ENCODE data around the gene PAWR.
A peak's percentile ranks its signal among the peaks of the same experiment; 100 is the strongest.

Gene PAWR, protein sequence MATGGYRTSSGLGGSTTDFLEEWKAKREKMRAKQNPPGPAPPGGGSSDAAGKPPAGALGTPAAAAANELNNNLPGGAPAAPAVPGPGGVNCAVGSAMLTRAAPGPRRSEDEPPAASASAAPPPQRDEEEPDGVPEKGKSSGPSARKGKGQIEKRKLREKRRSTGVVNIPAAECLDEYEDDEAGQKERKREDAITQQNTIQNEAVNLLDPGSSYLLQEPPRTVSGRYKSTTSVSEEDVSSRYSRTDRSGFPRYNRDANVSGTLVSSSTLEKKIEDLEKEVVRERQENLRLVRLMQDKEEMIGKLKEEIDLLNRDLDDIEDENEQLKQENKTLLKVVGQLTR

DNA sequence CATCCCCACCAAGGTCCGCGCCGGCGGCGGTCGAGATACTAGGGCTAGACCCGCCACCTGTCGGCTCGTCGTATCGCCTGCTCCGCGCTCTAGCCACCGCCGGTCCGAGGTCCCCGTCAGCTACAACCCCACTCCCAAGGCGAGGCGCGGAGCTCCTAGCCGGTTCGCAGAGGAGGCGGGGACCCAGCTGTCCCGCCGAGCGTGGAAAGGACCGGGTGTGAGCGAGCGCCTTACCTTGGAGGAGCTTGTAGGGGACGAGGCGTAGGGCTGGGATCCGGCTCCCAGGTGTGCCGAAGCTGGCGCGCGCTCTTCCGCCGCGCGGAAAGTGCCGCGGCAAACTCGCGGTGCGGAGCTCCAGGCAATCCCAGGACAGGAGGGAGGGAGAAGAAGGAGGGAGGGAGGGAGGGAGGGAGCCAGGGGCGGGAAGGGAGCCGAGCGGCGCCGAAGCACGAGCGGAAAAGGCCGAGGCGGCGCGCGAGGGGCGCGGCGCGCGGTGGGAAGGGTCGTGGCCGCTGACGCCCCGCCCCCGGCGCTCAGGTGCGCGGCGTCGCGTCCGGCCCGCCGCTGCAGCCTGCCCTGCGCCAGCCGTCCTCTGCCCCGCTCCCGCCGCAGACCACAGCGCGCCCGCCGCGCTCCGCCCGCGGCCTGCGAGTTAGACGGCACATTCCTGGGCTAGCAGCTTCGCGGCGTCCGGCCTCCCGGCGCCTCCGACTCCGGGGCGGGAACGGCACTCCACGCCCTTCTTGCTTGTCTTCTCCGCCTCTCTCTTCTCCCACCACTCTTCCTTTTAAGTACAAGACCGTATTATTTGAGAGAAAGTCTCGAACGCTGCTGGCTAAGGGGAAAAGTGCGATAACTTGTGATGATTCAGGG is at the start of gene PAWR:
TSS of gene PAWR (minus strand) at position 327 of the 873 bp plus-strand sequence. CDS start 720 bp downstream, outside the sequence.
- DNase-seq, result peak; percentile 2

DNA sequence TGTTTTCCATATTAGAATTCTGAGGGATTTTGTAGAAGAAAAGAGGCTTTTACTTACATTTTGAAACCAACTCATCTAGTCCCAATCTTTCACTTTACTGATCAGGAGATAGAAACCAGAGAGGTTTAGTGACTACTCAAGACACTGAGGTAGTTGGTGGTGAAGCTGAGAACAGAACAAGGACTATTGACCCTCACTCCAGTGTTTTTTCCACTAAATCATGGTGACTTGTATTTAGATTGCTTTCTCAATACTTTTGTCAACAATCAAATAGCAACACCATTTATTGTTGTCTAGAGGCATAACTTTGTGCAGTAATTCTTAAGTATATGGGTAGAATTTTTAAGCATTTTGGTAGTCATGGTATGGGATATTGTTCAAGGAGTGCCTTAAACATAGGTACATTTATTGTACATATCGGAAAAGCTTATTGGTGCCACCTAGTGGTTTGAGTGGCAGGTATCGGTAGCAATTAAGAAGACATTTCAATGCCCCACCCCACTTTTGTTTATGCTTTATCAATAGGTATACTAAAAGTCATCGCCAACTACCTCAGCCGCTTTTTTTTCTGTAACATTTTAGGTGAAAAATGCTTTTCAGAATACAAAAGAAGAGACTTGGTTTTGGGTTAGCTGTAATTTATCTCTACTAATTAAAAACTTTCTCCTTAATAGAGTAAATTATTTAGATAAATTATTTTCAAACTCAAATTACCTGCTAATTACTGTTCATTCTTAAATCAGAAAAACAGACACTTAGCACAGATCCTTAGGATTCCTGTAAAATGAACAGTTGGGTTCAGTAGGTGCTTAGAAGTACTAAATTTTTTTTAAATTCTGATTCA is 47.3 kb upstream of the PAWR start:
- no peak for DNase-seq

DNA sequence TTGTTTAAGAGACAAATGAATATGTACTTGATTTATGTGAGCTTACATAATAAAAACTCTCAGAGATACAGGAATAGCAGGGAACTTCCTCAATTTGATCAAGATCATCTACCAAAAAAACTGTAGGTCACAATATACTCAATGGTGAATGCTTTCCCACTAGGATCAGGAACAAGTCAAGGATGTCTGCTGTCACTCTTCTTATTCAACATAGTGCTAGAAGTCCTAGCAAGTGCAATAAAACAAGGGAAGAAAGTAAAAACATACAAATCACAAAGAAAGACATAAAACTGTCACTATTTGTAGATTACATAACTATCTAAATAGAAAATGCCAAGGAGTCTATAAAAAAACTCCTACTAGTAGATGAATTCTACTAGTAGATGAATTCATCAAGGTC is 41.9 kb upstream of the PAWR start:
- no peak for DNase-seq

DNA sequence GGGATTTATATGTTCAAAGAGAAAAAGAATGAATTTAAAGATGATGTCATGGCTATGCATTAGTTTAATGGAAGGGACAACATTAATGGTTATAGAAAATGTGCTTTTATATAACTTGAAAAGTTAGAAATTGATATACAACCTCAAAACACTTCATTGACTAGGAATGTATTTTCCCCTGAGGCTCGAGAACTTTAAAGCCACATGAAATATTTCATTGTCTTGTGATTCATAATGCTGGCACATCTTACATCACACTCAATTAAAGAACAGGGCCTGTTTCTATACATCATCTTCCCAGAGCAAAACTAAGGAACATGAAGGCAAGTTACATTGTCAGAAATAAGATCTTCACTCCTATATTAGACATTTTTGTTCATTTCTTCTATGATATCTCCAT is 35.2 kb upstream of the PAWR start:
- DNase-seq, result no peak

DNA sequence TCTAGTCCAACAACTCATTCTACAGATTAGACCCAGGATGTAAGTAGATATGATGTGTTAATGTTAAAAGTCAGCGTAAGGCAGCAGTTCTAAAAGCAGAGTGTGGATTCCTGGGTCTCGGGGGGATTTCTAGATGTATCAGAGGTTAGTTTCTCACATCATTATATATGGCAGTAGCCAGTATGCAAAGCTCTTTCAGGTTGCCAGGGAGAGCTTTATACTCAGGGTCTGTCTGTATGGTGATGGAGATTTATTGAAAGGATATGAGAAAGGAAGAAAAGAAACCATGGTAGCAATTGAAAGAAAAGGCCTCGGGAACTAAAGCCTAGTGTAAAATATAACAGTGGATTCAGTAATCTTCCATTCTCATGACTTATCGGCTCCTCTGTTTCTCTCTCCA is 26.2 kb upstream of the PAWR start:
- no peak for DNase-seq

DNA sequence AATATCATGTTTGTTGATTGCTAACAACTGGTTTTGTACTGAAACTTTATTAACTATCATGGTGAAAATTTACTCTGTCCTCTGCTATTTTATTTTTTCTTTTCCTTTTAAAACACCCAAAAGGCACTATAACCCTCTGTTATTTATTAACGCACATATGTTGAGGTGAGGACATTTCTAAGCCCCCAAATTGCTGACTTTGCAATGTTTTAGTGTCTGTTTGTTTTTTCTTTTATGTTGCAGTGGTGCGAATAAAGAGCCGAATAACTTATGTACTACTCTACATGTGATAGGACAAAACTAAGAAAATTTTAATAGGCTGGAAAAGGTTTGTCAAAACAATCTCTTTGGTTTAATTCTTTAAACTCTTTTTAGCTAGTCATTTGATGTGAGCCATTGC is 24.5 kb upstream of the PAWR start:
- DNase-seq, result no peak

DNA sequence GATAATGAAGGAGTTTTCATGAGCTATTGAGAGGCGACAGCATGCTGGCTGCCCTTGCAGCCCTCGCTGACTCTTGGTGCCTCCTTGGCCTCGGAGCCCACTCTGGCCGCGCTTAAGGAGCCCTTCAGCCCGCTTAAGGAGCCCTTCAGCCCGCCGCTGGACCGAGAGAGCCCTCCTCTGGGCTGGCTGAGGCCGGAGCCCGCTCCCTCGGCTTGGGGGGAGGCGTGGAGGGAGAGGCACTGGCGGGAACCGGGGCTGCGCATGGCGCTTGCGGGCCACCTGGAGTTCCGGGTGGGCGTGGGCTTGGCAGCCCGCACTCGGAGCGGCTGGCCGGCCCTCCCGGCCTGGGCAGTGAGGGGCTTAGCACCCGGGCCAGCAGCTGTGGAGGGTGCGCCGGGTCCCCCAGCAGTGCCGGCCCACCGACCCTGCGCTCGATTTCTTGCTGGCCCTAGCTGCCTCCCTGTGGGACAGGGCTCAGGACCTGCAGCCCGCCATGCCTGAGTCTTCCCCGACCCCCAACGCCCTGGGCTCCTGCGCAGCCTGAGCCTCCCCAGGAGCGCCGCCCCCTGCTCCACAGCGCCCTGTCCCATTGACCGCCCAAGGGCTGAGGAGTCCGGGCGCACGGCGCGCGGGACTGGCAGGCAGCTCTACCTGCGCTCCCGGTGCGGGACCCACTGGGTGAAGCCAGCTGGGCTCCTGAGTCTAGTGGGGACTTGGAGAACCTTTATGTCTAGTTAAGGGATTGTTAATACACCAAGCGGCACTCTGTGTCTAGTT is 20.1 kb upstream of the PAWR start:
- no peak for DNase-seq

DNA sequence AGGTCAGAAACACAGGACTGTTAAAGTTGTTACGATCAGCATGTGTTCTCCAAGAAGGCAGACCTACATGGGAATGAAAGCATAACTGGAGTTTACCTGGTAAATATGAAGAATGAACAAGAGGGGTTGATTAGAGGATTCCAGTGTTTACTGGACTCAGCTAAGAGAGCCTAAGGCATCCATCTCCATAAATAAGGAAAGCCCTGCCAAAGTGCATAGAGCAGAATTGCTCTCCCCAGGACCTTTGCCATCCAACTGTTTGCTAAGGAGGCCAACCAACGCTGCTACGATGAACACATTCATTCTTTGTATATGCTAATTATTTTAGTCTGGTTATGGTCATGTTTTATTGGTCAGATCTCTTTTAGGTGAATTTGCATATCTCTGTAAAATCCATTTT is 17.1 kb upstream of the PAWR start:
- DNase-seq, result no peak

DNA sequence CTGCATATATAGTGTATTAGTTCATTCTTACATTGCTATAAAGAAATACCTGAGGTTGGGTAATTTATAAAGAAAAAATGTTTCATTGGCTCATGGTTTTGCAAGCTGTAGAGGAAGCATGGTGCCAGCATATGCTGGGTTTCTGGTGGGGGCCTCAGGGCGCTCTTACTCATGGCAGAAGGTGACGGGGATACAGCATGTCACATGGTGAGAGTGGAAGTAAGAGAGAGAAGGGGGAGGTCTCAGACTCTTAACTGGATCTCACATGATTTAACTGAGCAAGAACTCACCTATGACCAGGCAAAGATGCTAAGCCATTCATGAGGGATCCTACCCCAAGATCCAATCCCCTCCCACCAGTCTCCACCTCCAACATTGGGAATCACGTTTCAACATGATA is 15.9 kb upstream of the PAWR start:
- no peak for DNase-seq

DNA sequence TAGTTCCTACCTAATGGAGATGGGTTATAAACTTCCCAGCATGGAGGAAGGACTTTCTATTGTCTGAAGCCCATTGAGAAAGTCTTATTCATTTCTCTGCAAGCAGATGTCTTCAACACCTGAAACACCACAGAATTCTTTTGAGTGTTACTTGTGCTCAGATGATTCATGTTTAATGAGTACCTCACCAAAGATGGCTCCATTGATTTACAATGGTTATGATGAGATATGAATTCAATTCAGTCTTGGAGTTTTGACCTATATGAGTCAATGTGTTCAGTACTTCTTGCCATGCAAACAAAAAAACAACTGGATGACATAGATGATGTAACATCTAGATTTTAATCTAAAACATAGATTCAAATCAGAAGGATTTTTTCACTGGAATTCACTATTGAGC is 15.4 kb upstream of the PAWR start:
- no peak for DNase-seq

DNA sequence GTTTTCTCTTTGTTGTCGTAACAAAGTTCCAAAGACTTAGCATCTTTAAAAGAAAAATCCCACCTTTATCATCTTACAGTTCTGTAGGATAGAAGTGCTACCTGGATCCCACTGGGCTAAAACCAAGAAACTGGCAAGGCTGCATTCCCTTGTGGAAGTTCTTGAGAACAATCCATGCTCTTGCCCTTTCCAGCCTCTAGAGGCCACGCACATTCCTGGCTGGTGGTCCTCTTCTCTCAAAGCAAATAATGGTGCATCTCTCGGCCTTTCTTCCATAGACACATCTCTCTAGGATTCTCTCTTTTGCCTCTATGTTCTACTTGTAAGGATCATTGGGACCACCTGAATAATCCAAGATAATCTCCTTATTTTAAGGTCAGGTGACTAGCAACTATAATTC is 8.2 kb upstream of the PAWR start:
- DNase-seq, result no peak

DNA sequence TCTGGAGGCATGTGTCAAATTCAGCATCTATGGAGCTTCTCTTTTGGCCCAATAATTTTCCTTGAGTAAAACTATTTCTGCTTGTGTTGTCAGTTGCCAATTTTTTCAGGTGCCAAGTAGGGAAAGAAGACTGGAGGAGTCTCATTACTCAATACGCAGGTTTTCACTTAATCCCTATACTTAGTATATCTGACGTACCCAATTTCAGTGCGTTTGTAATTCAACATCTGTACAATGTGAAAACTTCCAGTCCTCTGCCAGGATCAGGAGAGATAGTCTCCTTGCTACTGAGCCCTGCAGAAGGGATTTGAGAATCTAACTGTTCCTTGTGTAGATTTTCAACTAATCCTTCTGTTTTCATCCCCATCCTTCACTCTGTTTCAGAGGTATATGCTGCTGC is 5.7 kb upstream of the PAWR start:
- no peak for DNase-seq

DNA sequence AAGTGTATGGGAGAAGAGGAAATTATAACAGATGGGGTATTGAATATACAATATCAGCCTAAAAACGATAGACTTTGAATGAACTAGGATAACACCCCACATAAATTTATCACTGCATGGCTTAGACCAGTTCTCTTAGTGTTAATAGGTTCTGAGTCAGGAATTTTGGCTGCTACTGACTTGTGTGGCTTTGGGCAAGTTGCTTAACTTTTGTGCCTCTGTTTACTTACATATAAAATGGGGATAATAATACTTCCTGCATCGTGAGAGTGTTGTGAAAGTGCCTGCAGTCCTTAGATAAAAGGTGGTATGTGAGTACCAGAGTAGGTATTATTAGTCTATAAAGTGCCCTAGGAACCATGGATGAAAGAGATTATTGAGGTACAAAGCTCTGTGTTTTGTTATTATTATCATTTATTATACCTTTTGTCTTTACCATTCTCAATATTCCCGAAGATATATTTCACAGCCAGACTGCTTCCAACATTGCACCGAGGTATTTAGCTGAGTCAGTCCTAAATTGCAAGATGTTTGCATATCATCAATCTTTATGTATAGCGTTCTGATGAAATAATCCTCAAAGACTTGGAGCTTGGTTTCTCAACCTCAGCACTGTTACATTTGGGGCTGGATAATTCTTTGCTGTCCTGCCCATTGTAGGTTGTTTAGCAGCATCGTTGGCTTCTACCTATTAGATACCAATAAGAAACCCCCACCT is 2.3 kb upstream of the PAWR start:
- no peak for DNase-seq

DNA sequence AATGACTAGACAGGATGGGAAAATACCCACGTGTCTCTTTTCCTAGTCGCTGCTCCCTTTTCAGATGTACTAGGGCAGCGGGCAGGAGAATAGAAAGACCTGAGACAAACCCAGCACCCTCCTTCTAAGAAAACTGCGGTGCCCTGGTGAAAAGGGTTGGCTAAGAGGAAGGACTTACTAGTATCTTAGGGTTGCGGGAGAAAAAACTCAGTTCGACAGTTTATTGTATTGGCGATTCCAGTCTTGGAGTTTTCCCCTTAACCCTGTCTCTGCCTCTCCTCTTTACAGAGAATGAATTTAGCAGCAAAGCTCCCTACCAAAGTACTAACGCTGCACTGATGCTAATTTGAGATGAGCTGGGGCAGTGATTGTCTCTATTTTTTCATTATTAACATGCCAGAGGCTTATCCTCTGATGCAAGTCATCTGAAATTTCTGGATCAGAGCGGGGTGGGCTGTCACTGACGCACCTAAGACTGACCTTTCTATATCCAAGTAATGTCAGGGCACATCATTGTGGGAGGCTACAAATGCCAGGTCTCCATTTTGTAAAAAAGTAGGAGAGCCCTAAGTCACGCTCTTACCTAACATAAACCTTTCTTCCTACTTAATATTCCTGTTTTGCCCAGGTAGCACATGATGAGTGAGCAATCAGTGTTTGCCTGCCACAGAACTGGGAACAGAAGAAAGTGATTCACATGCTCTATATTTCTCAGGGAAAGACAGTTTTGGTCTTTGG is 916 bp upstream of the PAWR start:
- DNase-seq, result no peak

DNA sequence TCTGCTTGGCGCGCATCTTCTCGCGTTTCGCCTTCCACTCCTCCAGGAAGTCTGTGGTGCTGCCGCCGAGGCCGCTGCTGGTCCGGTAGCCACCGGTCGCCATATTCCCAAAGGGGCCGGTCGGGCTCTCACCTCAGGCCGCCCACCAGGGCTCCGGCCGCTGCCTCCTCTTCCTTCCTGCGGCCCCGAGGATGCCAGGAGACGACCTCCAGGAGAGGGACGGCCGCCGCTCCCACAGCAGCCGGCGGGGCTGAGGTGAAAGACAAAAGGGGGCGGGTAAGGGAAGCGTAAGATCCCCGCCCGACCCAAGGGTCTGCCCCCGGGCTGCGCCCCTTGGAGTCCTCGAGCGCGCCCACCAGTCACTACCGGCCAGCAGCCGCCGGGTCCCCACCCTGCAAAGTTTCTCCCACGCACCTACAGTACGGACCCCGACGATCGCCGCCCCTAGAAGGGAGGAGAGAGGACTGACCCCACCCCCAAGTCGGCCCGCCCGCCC is 574 bp downstream of the PAWR start:
- DNase-seq, result no peak

DNA sequence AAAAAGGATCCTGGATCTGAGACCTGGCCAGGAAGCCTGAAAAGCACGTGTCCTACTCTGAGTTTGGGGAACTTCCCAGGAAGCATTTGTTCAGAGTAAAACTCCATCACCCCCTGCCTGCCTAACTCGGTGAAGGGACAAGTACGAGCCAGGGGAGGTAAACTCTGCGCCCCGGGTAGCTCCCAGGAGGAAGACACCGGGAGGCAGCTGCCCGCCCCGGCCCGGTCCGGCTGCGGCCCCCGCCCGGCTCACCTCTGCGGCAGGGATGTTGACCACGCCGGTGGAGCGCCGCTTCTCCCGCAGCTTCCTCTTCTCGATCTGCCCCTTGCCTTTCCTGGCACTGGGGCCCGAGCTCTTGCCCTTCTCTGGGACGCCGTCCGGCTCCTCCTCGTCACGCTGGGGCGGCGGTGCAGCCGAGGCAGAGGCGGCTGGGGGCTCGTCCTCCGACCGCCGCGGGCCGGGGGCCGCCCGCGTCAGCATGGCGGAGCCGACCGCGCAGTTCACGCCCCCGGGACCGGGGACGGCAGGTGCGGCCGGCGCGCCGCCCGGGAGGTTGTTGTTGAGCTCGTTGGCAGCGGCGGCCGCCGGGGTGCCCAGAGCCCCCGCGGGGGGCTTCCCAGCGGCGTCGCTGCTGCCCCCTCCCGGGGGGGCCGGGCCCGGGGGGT is 1.2 kb downstream of the PAWR start:
- DNase-seq, result no peak

DNA sequence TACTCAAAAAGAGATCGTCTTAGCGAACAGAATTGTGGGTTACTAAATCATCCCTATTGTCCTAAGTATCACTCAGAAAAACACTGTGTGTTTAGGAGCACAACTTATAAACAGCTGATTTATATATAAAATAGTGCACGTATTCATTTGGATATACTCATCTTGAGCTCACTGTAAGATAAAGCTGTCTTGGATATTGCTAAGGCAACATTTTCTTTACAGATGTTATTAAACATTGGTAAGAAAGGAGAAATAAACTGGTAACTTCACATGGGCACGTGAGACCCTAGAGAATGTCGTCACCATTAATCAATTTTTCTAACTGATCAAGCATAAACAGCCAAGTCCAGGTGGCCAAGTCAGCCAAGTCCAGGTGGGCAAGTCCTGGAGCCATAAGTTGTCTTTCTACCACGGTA is 1.7 kb downstream of the PAWR start:
- DNase-seq, result no peak

DNA sequence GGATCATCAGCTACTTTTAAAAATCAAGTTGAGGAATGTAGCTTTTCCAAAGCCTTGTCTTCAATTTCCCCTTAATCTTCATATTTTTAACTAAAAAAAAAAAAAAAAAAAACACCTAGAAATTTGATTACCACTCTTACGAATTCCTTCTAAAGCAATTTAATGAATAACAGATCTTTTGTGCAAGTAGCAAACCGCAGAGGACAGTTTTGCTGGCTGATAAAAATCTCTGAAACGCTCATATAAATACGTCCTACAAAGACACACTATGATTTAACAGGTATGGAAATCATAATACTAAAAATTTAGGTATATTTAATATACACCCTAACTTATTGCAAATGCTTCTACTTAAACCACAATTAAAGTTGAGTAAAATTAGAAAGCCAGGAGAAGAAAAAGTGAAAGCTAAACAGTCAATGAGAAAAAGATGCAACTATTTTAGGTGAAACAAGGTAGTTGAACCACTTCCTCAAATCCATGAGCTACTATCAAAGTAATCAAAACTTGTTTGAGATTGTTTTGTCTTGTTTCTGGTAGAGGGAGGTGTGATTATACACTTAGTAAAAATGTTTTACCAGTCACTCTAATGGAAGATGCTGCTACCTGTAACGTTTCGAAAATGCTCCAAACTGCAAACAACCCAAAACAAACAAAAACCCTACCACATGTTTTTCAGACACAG is 2.2 kb downstream of the PAWR start:
- no peak for DNase-seq

DNA sequence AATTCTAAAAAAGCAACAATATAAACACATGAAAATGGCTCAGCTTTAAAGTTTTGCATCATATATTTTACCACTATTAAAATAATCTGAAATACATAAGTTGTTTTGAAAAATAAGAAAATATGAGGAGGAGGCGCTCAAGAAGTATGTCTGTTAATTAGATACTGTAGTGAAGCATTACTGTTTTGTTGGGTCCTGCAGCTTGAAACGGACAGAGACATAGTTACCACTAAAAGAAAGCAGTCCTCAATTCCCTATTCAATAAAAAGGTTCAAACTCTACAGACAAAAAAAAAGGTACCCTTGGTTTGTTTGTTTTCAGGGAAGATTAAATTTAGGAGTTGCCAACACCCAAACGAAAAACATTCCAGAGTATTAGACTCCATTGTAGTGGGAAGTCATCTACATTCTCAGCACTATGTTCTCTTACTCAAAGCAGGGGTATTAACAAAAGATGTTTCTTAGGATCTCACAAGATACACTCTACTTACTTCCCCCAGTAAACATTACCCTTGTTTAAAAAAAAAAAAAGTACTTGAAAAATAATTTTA is 3.0 kb downstream of the PAWR start:
- DNase-seq, result no peak
